GM19468 (cell line): Measurements from ENCODE around the gene POLA1.
A peak's percentile ranks its signal among the peaks of the same experiment; 100 is the strongest.
"Not testable (repeated sequence)": the region's sequence is repeated elsewhere in the genome, so short reads cannot be mapped to it uniquely, and the experiment has no call there.

Experiments
- ATAC-seq: cut with Tn5 transposase; IDR thresholded peaks from one replicate; pipeline ENCODE4 v1.9.1; 2021; ENCODE audit warnings: mild to moderate bottlenecking, moderate library complexity, moderate number of reproducible peaks; ENCODE audit not compliant: unreplicated experiment; ENCODE audit errors: extremely low read depth

Gene POLA1, protein sequence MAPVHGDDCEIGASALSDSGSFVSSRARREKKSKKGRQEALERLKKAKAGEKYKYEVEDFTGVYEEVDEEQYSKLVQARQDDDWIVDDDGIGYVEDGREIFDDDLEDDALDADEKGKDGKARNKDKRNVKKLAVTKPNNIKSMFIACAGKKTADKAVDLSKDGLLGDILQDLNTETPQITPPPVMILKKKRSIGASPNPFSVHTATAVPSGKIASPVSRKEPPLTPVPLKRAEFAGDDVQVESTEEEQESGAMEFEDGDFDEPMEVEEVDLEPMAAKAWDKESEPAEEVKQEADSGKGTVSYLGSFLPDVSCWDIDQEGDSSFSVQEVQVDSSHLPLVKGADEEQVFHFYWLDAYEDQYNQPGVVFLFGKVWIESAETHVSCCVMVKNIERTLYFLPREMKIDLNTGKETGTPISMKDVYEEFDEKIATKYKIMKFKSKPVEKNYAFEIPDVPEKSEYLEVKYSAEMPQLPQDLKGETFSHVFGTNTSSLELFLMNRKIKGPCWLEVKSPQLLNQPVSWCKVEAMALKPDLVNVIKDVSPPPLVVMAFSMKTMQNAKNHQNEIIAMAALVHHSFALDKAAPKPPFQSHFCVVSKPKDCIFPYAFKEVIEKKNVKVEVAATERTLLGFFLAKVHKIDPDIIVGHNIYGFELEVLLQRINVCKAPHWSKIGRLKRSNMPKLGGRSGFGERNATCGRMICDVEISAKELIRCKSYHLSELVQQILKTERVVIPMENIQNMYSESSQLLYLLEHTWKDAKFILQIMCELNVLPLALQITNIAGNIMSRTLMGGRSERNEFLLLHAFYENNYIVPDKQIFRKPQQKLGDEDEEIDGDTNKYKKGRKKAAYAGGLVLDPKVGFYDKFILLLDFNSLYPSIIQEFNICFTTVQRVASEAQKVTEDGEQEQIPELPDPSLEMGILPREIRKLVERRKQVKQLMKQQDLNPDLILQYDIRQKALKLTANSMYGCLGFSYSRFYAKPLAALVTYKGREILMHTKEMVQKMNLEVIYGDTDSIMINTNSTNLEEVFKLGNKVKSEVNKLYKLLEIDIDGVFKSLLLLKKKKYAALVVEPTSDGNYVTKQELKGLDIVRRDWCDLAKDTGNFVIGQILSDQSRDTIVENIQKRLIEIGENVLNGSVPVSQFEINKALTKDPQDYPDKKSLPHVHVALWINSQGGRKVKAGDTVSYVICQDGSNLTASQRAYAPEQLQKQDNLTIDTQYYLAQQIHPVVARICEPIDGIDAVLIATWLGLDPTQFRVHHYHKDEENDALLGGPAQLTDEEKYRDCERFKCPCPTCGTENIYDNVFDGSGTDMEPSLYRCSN (N-terminal part only)

DNA sequence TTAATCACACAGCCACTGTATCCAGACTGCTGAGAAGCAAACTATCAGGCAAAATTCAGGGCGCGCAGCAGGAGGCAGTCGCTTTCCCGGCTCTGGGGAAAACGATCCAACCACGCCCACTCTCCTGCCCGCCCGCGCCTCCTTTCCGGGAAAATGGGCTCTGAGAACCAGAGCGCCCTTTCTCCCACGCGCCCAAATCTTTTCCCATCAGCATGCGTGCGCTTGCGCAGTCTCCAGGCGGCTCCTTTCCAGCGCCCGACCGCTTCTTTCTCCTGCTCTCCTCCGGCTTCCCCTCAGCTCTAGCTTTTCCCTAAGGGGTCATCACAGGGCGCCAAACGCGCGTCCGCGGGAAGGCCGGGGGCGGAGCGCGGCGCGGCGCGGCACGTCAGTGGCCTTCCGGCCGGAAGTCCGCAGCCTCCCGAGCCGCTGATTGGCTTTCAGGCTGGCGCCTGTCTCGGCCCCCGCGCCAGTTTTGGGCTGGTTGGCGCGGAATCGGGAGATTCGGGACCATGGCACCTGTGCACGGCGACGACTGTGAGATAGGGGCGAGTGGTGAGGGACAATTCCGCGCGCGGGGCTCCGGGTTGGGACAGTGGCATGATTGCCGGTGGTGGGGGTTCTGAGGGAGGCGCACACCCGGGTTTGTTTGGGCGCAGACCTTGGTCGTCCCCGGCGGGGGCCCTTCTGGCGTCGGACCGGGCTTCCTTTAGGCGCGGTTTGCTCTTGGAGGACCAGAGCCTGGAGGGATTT is at the start of gene POLA1:
POLA1 (plus strand) TSS at position 466 of the 750 bp plus-strand sequence; CDS start at position 510, 44 bp downstream.
- peak; percentile 91 for ATAC-seq

DNA sequence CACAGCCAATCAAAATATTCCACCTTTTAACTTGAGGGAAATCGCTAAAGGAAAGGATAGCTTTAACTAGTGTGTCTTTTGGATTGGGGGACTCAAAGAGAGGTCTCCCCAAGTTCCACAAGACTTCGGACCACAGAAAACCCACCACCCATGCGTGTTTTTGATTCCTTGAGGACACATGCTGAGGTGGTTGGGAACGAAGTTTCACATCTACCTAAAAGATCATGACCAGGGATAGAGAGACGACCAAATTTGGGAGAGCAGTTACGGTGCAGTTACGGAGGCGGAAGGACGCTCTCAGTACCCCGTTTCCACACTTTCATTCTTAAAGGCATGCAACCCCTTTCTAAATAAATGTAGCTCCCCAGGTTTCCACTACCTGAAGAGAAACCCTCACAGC is 47.7 kb upstream of the POLA1 start:
- no peak for ATAC-seq

GRCh38 chrX:24646745-24647182 is 47.0 kb upstream of the POLA1 start:
- ATAC-seq = no peak

GRCh38 chrX:24647257-24648058 is 46.3 kb upstream of the POLA1 start, which contains the start of gene PCYT1B:
Gene PCYT1B, minus strand, starts transcription at chrX:24647347. Its CDS starts 242 bp downstream, at chrX:24647105.
- no peak for ATAC-seq

DNA sequence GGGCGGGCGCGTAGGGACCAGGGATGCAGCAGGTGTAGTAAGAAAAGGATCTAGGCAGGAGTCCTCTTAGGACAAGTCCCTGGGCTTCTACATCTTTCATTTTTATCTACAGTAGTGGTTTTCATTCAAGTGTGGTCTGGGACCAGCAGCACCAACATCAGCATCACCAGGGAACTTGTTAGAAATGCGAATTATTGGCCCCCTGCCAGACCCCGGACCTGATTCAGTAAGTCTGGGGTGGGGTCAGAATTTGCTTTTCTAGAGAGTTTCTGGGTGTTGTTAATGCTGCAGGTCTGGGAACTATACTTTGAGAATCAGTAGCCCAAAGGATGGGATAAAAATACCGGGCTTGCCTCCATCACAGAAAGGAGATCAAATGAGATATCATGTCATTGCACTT is 45.2 kb upstream of the POLA1 start:
- ATAC-seq = no peak

DNA sequence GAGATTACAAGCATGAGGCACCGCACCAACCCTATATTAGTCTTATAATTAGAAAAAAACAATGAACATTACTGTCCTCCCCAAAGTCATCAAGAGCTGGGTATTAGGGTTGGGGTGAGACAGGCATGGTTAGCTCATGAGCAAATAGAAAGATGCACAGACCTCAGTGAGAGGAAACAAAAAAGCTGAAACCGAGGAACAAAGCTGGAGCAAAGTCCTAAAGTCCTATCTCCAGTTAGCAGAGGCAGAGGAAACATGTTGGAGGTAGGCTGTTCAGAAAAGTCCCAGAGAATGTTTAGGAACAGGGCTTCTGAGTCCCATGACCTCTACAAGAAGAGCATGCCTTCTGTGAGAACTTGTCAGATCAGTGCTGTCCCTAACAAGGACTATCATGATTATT is 41.9 kb upstream of the POLA1 start:
- no peak for ATAC-seq

DNA sequence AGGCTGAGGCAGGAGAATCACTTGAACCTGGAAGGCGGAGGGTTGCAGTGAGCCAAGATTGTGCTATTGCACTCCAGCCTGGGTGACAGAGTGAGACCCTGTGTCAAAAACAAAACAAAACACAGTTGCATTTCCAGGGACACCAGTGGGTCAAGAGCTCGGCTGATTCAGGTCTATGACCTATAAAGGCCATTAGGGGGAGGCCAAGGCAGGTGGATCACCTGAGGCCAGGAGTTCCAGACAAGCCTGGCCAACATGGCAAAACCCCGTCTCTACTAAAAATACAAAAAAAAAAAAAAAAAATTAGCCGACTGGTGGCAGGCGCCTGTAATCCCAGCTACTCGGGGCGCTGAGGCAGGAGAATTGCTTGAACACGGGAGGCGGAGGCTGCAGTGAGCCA is 38.0 kb upstream of the POLA1 start:
- ATAC-seq = not testable (repeated sequence)

- no peak for ATAC-seq
These were observed 35.9 kb upstream of the POLA1 start for GRCh38 chrX:24657671-24658386.

DNA sequence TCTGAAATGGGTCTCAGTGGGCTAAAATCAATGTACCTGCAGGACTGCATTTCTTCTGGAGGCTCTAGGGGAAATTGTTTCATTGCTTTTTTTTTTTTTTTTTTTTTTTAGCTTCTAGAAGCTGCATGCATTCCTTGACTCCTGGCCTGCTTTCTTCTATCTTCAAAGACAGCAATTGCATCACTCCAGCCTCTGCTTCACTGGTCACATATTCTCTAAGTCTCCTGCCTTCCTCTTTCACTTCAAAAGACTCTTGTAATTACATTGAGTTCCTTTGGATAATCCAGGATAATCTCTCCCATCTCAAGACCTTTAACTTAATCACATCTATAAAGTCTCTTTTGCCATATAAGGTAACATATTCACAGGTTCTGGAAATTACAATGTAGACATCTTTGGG is 35.3 kb upstream of the POLA1 start:
- no peak for ATAC-seq

- no peak for ATAC-seq
These were observed 34.6 kb upstream of the POLA1 start for GRCh38 chrX:24659106-24659505.

GRCh38 chrX:24659646-24660045 is 34.1 kb upstream of the POLA1 start:
- ATAC-seq = no peak

GRCh38 chrX:24661292-24661691 is 32.4 kb upstream of the POLA1 start:
- ATAC-seq = no peak

DNA sequence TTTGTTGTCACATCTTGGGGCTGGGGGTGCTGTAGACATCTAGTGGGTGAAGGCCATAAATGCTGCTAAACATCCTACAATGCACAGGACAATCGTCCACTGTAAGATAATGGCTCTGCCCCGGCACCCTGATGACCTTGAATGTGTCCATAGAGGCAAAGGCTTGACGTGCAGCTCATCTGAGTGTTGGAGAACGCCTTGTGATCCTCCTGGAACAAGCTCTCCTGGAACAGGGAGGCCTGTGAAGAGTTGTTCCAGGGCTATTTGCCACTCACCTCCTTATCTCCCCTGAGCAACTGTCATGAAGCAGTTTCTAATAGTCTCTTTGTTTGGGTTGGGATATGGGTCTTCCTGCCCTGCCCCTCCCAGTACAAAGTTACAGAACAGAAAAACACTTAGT is 31.4 kb upstream of the POLA1 start:
- no peak for ATAC-seq

DNA sequence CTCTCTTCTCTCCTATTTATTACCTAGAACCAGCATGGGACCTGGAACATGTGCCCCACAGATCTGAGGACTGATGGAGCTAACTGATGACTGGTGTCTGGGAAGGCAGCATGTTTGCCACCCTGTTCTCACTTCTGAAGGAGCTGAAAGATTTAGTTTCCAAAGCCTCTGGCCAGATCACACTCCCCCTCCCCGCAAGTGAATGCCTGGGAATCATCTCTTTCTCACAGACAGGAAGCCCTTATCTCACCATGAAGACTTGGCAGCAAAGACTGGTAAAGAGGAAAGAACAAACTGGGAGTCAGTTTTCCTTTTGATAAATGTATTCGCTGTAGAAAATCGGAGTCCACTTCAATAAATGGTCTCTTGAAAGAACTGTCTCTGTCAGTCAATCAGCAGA is 25.6 kb upstream of the POLA1 start:
- no peak for ATAC-seq

- no peak for ATAC-seq
These were observed 21.0 kb upstream of the POLA1 start for GRCh38 chrX:24672701-24673190.

- no peak for ATAC-seq
These were observed 20.3 kb upstream of the POLA1 start for GRCh38 chrX:24673424-24673823.

DNA sequence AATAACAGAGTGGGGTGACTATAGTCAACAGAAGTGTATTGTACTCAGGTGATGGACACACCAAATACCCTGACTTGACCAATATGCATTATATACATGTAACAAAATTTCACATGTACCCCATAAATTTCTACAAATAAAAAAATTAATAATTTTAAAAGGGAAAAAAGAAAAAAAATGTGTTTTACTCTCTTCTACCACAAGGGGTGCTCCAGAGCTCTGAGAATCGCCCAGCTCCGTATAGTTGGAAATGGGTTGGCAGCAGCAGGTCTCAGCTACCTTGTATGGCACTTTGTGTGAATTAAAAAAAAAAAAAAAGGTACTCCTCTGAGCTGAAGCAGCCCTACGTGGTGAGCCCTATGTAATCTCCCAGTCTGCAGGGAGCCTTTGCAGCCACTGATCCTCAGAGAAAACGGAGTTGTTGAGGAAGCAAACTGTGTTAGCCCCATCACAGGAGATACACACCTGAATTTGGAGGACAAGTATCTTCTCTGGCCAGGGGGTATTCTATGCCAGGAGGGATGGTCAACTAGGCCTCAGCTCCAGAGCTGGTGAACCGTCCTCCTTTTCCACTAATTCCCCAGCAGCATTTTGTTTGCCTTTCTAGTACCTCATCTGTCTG is 17.2 kb upstream of the POLA1 start:
- ATAC-seq = no peak
